Measurements from ENCODE around the gene KCNK17.
"Not testable (repeated sequence)": the region's sequence is repeated elsewhere in the genome, so short reads cannot be mapped to it uniquely, and the experiment has no call there.

Gene KCNK17

DNA sequence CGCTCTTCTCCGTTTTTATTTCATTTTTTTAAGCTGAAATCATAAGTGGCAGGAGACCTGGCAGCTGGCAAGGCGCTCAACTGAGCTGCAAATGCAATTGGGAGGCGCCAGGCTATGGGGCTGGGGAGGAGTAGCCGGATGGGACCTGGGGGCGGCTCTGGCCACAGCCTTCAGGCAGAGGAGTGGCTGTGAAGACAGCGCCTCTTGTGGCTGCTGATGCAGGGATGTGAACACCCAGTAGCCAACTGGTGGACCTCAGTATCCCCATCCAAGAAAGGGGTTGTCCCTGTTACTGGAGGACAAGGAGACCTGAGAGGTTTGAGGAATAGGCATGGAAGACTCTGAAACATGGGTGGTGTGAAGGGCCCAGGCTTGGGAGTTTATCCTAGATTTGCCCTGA is 12.6 kb downstream of the KCNK17 start:
- no peak for DNase-seq

GRCh38 chr6:39300739-39301138 is 13.5 kb downstream of the KCNK17 start:
- no peak for DNase-seq

- no peak for DNase-seq
Measured at GRCh38 chr6:39298061-39298460, 16.2 kb downstream of the KCNK17 start.

DNA sequence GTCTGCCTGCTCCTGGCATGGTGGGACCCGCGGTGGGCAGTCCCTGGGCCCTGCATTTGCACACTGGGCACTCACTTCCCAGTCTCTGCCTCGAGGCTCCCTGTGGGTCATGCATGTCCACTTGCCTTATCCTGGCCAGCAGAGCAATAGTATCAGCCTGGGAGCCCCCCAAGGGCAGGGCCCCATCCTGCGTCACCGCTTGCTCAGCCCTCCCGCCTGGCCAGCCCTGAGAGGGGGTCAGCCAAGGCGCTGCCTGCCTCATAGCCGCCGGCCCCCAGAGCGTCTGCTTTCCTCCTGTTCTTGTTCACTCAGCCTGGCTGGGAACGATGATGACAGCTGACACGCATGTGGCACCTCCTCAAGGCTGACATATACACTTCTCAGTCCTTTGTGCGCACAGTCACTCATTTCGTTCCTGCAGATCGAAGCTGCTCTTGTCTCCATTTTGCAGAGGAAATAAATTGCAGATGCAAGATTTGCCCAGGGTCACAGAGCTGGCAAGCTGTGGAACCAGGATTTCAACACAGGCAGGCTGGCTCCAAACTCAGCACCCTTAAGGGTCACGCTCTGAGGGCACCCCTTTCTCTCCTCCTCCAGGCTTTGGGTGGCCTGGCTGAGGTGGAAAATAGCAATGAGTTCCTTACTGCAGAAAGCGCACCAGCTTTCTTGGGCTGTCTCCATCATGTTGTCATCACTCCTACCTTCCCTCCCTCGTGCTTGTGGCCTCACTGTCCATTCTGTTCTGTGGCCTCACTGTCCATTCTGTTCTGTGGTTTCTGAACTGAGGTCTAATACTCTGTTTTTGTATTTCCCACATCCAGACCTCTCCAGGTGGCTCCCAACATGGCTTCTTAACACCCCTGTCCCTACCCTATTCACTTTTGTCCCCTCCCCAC is 17.2 kb downstream of the KCNK17 start:
- no peak for DNase-seq

- no peak for DNase-seq
Measured at GRCh38 chr6:39295611-39296011, 18.6 kb downstream of the KCNK17 start.

DNA sequence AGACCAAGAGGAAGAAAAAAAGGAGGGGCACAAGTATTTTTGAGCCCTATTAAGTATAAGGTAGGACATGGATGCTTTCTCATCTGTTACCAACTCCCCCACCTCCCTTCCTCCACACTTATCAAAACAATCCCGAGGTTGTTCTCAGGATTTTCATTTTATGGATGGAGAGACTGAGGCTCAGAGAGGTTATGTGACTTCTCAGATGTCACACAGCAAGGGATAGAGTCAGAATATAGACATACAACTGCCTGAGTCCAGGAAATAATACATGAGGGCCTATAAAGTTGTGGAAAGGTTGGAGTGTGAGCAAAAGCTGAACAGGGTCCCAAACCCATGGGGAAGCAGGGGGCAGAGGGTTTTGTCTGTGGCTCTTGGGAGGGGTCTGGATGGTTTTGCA is 19.3 kb downstream of the KCNK17 start:
- no peak for DNase-seq

DNA sequence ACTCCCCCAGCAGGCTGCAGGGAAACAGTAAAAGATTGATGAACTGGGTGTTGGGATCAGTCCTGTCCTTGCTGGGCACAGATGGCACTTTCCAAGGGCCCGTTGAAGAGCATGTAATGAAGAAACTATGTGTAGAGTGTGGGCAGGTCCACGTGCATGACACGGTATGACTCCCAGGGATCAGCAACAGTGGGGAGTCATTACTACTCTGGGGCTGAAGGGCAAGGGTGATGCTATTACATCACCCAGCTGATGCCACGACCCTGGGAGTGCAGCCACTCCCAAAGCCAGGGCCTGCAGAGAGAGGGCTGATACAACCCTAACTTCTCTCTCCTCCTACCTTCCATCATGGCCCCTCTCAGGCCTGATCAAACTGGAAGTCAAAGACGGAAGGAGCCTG is 20.1 kb downstream of the KCNK17 start:
- no peak for DNase-seq

GRCh38 chr6:39292637-39293036 is 21.6 kb downstream of the KCNK17 start:
- no peak for DNase-seq

DNA sequence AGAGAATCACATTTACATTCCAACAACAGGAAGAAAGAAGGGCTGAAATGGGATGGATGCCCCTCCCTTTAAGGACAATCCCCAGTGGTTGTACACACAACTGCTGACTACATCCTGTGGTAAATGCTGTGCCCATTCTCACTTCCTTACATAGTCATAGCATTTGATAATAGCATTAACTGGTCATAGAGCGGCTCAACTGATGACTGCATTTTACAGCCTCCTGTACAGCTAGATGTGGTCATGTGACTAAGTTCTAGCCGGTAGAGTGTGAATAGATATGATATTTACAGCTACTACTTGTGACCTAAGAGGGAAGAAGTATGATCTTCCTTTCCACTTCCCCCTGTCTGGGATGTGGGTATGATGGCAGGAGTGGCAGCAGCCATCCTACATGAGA is 24.7 kb downstream of the KCNK17 start:
- DNase-seq = no peak

DNA sequence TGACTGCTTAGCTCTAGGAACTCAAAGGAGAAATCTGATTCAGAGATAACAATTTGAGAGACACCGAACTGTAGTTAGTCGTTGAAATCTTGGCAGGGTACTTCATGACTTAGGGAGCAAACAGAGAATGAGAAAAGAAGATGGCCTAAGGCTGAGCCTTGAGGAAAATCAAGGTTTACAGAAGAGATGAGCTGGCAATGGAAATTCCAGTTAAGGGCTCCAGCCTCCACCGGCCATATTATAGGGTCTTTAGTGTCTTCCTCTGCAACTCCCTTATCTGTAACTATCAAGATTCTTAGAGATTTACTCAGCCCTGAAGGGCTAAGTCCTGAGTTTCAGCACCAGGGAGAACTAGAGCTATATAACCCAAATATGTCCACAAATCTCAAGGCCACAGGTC is 26.6 kb downstream of the KCNK17 start:
- no peak for DNase-seq

GRCh38 chr6:39286596-39286995 is 27.6 kb downstream of the KCNK17 start:
- not testable (repeated sequence) for DNase-seq

GRCh38 chr6:39282774-39283173 is 31.4 kb downstream of the KCNK17 start:
- no peak for DNase-seq

DNA sequence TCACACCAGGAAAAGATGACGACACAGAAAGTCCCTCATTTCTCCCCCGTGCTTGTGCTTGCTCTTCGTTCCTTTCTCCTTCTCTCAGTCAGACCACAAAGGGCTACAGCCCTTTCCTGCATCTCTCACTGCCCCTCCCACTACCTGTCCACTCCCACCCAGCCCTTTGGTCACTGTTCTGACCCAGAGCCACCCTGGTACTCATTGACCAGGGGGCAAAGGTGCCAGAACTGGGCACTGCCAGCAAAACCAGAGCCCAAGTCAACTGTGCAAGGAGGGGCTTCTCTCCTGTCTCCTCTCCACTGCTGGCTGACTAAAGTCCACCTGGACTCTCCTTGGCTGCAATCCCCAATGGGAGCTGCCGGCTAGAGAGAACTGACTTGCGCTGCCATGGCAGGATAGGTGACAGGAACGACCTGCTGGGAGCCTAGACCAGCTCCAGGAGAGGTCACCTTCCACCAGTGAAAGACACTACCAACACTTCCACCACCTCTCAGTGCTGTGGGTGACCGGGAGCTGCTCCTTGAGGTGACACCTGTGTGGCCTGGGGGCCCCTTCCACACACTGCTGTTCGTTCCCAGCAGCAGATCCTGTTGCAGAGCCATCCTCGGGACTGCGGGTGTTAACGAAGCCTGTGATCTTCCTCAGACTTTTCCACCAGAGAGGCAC is 32.8 kb downstream of the KCNK17 start:
- no peak for DNase-seq

DNA sequence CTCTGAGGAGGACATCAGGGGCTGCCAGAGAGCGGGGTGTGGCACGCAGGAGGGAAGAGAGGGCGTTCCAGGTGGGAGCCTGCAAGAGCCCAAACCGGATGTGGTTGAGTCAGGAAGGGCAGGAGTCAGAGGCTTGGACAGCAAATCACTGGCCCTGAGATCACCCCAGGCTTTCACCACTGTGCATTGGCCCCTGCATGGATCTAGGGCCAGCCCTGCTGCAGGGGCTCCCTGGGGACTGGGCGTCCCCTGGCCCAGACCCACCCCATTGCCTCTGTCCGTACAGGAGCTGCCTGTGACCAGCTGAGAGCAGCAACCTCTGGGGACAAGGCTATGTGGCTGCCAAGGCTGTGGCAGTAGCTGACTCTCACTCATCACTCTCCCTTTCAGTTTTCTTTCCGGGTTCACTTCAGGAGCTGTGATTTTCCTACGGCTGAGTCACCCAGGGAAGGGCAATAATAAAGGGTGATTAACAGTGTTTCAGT is 33.9 kb downstream of the KCNK17 start:
- DNase-seq = no peak

- DNase-seq = no peak
Measured at GRCh38 chr6:39279539-39279938, 34.7 kb downstream of the KCNK17 start.

DNA sequence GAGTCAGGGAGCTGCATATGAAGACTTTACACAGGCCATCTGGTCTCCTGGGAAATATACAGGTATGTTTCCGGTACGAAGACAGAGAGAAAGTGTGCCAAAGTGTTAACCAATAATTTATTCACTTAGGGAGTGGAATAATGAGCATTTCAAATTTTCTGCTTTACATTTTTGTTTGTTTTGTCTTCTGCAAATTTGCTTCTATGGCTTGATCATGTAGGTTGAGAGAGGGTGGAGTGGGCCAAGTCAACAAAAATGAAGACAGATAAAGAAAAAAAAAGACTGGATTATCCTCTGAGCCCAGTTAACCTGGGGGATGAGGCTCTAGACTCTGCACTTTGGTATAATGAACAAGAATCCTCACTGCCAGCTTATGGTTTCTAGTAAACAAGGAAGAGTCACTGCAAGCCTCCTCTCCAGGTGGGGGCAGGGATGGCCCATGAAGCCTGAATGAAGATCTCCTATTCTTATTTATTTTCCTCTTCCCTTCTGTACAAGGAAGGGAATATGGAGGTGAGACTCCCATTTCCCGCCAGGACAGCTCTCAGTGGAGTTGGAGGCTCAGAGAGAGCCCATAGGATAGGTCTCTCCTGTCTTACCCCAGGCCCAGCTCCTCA is 37.7 kb downstream of the KCNK17 start:
- DNase-seq = no peak

DNA sequence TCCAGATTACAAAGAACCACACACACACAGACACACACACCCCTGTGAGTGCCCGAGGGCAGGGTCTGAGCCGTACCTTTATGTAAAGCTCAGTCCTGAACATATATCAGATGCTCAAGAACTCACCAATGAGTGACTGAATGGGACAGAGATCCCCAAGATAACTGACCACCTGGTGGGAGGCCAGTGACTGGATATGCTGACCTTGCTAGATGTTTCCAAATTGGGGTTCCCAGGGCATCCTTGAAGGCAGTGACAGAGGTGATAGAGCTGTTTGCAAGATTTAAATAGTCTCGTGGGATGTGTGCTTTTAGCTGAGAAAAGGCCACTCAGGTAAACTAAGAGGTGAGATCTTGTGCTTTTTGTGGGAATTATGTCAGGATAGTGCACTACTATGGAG is 39.3 kb downstream of the KCNK17 start:
- no peak for DNase-seq

- no peak for DNase-seq
Measured at GRCh38 chr6:39274471-39274870, 39.7 kb downstream of the KCNK17 start.

GRCh38 chr6:39273406-39273821 is 40.8 kb downstream of the KCNK17 start:
- DNase-seq = no peak

- DNase-seq = no peak
Measured at GRCh38 chr6:39269961-39270360, 44.3 kb downstream of the KCNK17 start.

DNA sequence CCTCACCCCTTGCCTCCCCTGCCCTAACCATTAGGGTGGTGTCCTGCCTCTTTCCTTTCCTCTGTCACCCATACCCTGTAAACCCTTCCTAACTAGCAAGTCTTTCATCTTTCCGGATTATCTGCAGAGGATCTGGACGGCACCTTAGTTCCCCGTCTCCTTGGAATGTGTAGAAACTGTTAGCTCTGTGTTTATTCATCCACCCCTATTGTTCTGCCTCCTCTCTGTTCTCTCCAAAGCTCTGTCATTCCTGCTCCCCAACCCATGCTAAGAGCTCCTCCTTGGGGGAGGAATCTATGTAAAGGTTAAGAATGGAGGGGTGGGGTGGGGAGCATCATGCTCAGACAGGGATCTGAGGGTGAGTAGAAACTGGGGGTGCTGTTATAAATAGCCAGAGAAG is 45.5 kb downstream of the KCNK17 start:
- DNase-seq = no peak

DNA sequence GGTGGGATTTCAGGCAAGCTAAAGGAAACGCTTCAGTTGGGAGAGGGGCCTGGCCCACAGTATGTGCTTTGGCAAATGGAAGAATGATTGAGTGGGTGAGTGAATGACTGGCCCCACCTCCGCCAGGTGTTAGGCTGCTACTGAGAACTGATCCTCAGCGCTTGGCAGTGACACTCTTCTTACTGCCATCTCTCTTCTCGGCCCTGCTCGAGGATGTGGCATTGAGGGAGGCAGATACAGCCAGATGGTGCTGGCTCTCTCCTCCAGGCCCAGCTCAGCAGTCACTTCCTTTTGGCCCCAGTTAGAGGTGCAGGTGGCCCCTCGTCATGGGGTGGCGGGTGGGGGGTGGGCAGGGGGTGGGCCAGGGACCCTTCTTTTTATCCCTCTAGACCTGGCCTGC is 46.0 kb downstream of the KCNK17 start:
- DNase-seq = no peak

DNA sequence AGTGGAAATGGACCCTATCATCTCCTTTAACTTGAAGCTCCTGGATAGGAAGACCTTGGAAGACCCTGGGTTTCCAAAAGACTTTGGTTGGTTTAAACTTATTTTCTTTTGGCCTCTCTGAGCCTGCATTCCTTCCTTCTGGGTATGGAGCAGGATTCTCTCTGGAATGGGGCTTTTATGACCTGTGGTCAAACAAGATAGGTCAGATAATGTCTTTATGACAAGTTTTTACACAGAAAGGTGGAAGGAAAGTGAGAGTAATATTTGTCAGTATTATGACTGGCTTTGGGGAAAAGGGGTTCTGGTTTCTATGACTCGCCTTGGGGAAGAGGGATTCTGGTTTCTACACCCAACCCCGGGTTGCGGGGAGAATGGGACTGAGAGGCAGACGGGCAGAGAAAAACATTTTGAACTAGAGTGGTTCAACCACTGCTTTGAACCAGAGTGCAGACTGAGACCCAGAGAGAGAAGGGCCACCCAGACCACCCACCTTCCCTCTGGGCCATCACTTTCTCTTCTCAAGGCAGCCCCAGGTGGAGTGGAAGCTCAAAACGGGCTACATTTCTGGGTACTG is 47.4 kb downstream of the KCNK17 start:
- no peak for DNase-seq

DNA sequence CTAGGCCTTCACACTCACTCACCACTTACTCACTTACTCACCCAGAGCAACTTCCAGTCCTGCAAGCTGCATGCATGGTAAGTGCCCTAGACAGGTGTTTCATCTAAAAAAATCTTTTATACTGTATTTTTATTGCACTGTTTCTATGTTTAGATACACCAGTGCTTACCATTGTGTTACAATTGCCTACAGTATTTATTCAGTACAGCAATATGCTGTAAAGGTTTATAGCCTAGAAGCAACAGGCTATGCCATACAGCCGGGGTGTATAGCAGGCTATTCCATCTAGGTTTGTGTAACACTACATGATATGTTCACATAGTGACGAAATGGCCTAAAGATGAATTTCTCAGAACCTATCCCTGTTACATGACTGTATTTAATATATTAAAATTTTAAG is 47.8 kb downstream of the KCNK17 start:
- DNase-seq = no peak
